B cell (primary cell): Measurements from ENCODE around the gene ECHDC3. TPM values are rescaled to one million over a fixed set of nuclear protein-coding genes. Genes with fewer than 3 reads are reported as not detected.
"Not testable (repeated sequence)": the region's sequence is repeated elsewhere in the genome, so short reads cannot be mapped to it uniquely, and the experiment has no call there.

ENCODE experiments used
- ATAC-seq: fragments of 200-7000 bp; cut with Tn5 transposase; one replicate; pipeline ENCODE4 v1.10.0; 2021; ENCODE audit warnings: low read depth, mild to moderate bottlenecking, moderate number of reproducible peaks, moderate library complexity
- CTCF ChIA-PET: fragments of 350-600 bp; sonication (Branson Sonifier 250); formaldehyde crosslinking; loops from one replicate; lab custom pipeline; 2021; ENCODE audit warnings: antibody characterized with exemption, inconsistent platforms; lab: Charles Lee
- POLR2A ChIA-PET: fragments of 350-600 bp; sonication (Branson Sonifier 250); formaldehyde crosslinking; loops from one replicate; lab custom pipeline; 2021; ENCODE audit warnings: antibody characterized with exemption; lab: Charles Lee
- DNase-seq: peaks from one replicate; pipeline ENCODE4 v3.0.0; 2013
- H2AFZ ChIP-seq: 2 replicates; pipeline ENCODE4 v1.6.1; 2012; ENCODE audit warnings: mild to moderate bottlenecking, low read depth, low read length; ENCODE audit not compliant: insufficient read depth, poor library complexity, severe bottlenecking
- H3K27ac ChIP-seq, 2 donors: 1 replicate in 1 of 2; 2 replicates in 1 of 2; pipeline ENCODE4 v1.5.1; 2012 to 2013; ENCODE audit warnings: low read length in 2 of 2, mild to moderate bottlenecking in 2 of 2, moderate library complexity in 1 of 2
- H3K27me3 ChIP-seq, 4 experiments: fragments of 200-600 bp in 1 of 4; sonication (generic) in 1 of 4; replicated peaks in 1 of 4; 1 replicate in 2 of 4; 2 replicates in 2 of 4; pipeline versions ENCODE4 v1.6.1 to v1.7.0; 2013 to 2016; ENCODE audit warnings: low read length in 3 of 4, mild to moderate bottlenecking in 2 of 4, mixed read lengths in 1 of 4, moderate library complexity in 1 of 4; ENCODE audit not compliant: insufficient read depth in 4 of 4, control insufficient read depth in 3 of 4; ENCODE audit errors: control extremely low read depth in 1 of 4
- H3K36me3 ChIP-seq, 2 experiments: replicated peaks in 1 of 2; 1 replicate in 1 of 2; 2 replicates in 1 of 2; pipeline versions ENCODE4 v1.6.1 to v1.7.1; 2013; ENCODE audit warnings: low read length in 1 of 2; ENCODE audit not compliant: insufficient read depth in 2 of 2, control insufficient read depth in 1 of 2; ENCODE audit errors: control extremely low read depth in 1 of 2, extremely low read depth in 1 of 2
- H3K4me1 ChIP-seq, 2 donors: fragments of 200-600 bp in 1 of 2; sonication (generic) in 1 of 2; 1 replicate in 1 of 2; 2 replicates in 1 of 2; pipeline versions ENCODE4 v1.5.1 to v1.6.1; 2013 to 2017; ENCODE audit warnings: low read length in 2 of 2; ENCODE audit not compliant: control insufficient read depth in 2 of 2, insufficient read depth in 2 of 2
- H3K4me2 ChIP-seq: replicated peaks from 2 replicates; pipeline ENCODE3; 2012; ENCODE audit warnings: mild to moderate bottlenecking, low read depth, low read length; ENCODE audit not compliant: poor library complexity, severe bottlenecking
- H3K4me3 ChIP-seq, 5 experiments: fragments of 200-600 bp in 1 of 5; sonication (generic) in 1 of 5; 1 replicate in 3 of 5; 2 replicates in 2 of 5; pipeline versions ENCODE4 v1.5.1 to v1.7.0; 2011 to 2016; ENCODE audit warnings: low read length in 4 of 5, mild to moderate bottlenecking in 4 of 5, low read depth in 2 of 5, control low read depth in 1 of 5, moderate library complexity in 1 of 5; ENCODE audit not compliant: insufficient read depth in 1 of 5; ENCODE audit errors: control extremely low read depth in 1 of 5, extremely low read depth in 1 of 5
- H3K79me2 ChIP-seq: fragments of 200-600 bp; sonication (generic); one replicate; pipeline ENCODE4 v1.6.0; 2016; ENCODE audit warnings: low read length; ENCODE audit not compliant: control insufficient read depth, insufficient read depth
- H3K9ac ChIP-seq: fragments of 200-600 bp; sonication (generic); 2 replicates; pipeline ENCODE4 v1.6.1; 2017; ENCODE audit warnings: mild to moderate bottlenecking, low read length, moderate library complexity
- H3K9me3 ChIP-seq, 3 donors: one replicate each; pipeline versions ENCODE4 v1.6.1 to v1.7.1; 2013; ENCODE audit warnings: low read length in 2 of 3; ENCODE audit not compliant: control insufficient read depth in 2 of 3, insufficient read depth in 1 of 3; ENCODE audit errors: control extremely low read depth in 1 of 3
- H4K20me1 ChIP-seq: 2 replicates; pipeline ENCODE4 v1.6.0; 2012; ENCODE audit warnings: mild to moderate bottlenecking, low read length; ENCODE audit not compliant: insufficient read depth, control insufficient read depth, poor library complexity, severe bottlenecking
- H3K27ac Mint-ChIP-seq: one replicate; pipeline ENCODE4 v1.8.0; 2021; ENCODE audit warnings: mixed read lengths
- H3K27me3 Mint-ChIP-seq: one replicate; pipeline ENCODE4 v1.8.0; 2021; ENCODE audit warnings: mixed read lengths
- H3K4me1 Mint-ChIP-seq: one replicate; pipeline ENCODE4 v1.8.0; 2021; ENCODE audit warnings: mixed read lengths
- H3K4me3 Mint-ChIP-seq: one replicate; pipeline ENCODE4 v1.8.0; 2021; ENCODE audit warnings: mixed read lengths
- H3K9me3 Mint-ChIP-seq: one replicate; pipeline ENCODE4 v1.8.0; 2022; ENCODE audit warnings: mixed read lengths; ENCODE audit not compliant: insufficient read depth
- EZH2 ChIP-seq: IDR thresholded peaks from 2 replicates; pipeline ENCODE4 v1.6.1; 2012; ENCODE audit warnings: borderline replicate concordance, low read depth, mild to moderate bottlenecking, moderate library complexity, low read length; ENCODE audit not compliant: insufficient read depth, poor library complexity, severe bottlenecking
- WGBS: methylation state at CpG from one replicate; pipeline ENCODE4 v1.1.5; 2013; ENCODE audit warnings: missing lambda C conversion rate; ENCODE audit not compliant: insufficient coverage; 5-methylcytosine and 5-hydroxymethylcytosine counted together
- intact Hi-C: fragments of 100-400 bp; cut with micrococcal nuclease; formaldehyde crosslinking; loops from one replicate; pipeline ENCODE4 v1.10.0; 2022
- polyA plus RNA-seq: library from polyadenylated mRNA; depleted of rRNA; stranded (reverse); fragments of >200 nt; gene quantifications from 2 replicates; pipeline ENCODE4 v1.2.3, GENCODE V29; 2012
- total RNA-seq, 2 donors: library from RNA; stranded (reverse); fragments of 120-200 nt in 1 of 2; gene quantifications; 1 replicate in 1 of 2; 2 replicates in 1 of 2; pipeline versions ENCODE4 v1.2.3 to v1.2.4, GENCODE V29; 2013 to 2022
- TF ChIP-seq, protein P1 (sequence below): fragments of 200-600 bp; IDR thresholded peaks from one replicate; pipeline ENCODE4 v1.8.0; 2022; ENCODE audit warnings: antibody characterized with exemption, mild to moderate bottlenecking

The ECHDC3 gene
- total and polyA plus RNA-seq, 2 donors (not counting 1 experiment from before 2014, with no cell fraction given) = 3.9 to 9.6 TPM

GRCh38 chr10:11730779-11731178, 11.4 kb upstream of the ECHDC3 start:
- Histone ChIP-seq H3K79me2 (no peaks in the 10 kb centered on the region), H3K4me2 (no peak overlapping the region), H3K9me3 (peaks cover 1 to 23% (median 6%) of the 10 kb centered on the region in 3 donors), H3K27me3 (no peaks in the 10 kb centered on the region), H3K4me1 (no peaks in the 10 kb centered on the region), H2AFZ (no peak overlapping the region), H4K20me1 (no peaks in the 10 kb centered on the region), H3K27ac (no peak overlapping the region), H3K4me3 (no peak overlapping the region), H3K36me3 (no peaks in the 10 kb centered on the region), H3K9ac (no peak overlapping the region)
- intact Hi-C loops = no loop called here
- Mint-ChIP-seq H3K27me3 (no peaks in the 10 kb centered on the region), H3K9me3 (peaks cover 5% of the 10 kb centered on the region), H3K27ac (no peak overlapping the region), H3K4me1 (no peaks in the 10 kb centered on the region), H3K4me3 (no peak overlapping the region)
- TF ChIP-seq, protein P1, sequence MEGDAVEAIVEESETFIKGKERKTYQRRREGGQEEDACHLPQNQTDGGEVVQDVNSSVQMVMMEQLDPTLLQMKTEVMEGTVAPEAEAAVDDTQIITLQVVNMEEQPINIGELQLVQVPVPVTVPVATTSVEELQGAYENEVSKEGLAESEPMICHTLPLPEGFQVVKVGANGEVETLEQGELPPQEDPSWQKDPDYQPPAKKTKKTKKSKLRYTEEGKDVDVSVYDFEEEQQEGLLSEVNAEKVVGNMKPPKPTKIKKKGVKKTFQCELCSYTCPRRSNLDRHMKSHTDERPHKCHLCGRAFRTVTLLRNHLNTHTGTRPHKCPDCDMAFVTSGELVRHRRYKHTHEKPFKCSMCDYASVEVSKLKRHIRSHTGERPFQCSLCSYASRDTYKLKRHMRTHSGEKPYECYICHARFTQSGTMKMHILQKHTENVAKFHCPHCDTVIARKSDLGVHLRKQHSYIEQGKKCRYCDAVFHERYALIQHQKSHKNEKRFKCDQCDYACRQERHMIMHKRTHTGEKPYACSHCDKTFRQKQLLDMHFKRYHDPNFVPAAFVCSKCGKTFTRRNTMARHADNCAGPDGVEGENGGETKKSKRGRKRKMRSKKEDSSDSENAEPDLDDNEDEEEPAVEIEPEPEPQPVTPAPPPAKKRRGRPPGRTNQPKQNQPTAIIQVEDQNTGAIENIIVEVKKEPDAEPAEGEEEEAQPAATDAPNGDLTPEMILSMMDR = no peak
- no peak for TF ChIP-seq EZH2
- ChIA-PET CTCF (interaction anchor here (0.5 to 11.0 kb wide), 5 partner anchors 27 to 222 kb away, joined by 3 to 183 read pairs (median 4); no protein-coding TSS in a partner anchor), POLR2A (interaction anchor here (0.5 kb wide), 1 partner anchor 8 kb away, joined by 3 read pairs; no protein-coding TSS in a partner anchor)
- no peak for DNase-seq
- no peak for ATAC-seq
- WGBS = 93% methylated on average over 5 of the region's 5 CpGs

GRCh38 chr10:11736767-11737166, 5.4 kb upstream of the ECHDC3 start:
- POLR2A ChIA-PET, H3K9me3 Mint-ChIP-seq, H3K27me3 Mint-ChIP-seq, ATAC-seq, CTCF ChIA-PET, H3K4me1 ChIP-seq, H3K79me2 ChIP-seq, H3K4me3 ChIP-seq, H3K9ac ChIP-seq, H3K9me3 ChIP-seq, DNase-seq, H3K36me3 ChIP-seq, H4K20me1 ChIP-seq, H2AFZ ChIP-seq, H3K27me3 ChIP-seq, intact Hi-C loops, H3K4me2 ChIP-seq, H3K27ac ChIP-seq: not testable (repeated sequence)
- no CpG with 5 or more reads among the region's 15 CpGs for WGBS
- H3K4me1 Mint-ChIP-seq = peaks cover 14% of the 10 kb centered on the region
- H3K4me3 Mint-ChIP-seq = peak overlapping the region; percentile 92
- peak overlapping the region; percentile 96 for H3K27ac Mint-ChIP-seq

- Mint-ChIP-seq H3K4me3 (peak overlapping the region; percentile 92), H3K27ac (peak overlapping the region; percentile 96), H3K4me1 (peaks cover 17% of the 10 kb centered on the region)
- H3K9ac ChIP-seq, DNase-seq, H3K4me2 ChIP-seq, H3K27ac ChIP-seq, H2AFZ ChIP-seq, H3K9me3 ChIP-seq, H3K36me3 ChIP-seq, H3K4me1 ChIP-seq, H4K20me1 ChIP-seq, H3K27me3 Mint-ChIP-seq, H3K4me3 ChIP-seq, H3K79me2 ChIP-seq, H3K9me3 Mint-ChIP-seq, H3K27me3 ChIP-seq, intact Hi-C loops: not testable (repeated sequence)
- ChIA-PET CTCF (interaction anchor here (3.3 kb wide), 1 partner anchor 21 kb away, joined by 10 read pairs; no protein-coding TSS in a partner anchor), POLR2A (interaction anchor here (1.0 kb wide), 1 partner anchor 147 kb away, joined by 4 read pairs; no protein-coding TSS in a partner anchor)
- peak; percentile 6 for ATAC-seq
- WGBS = 80% methylated on average over 16 of the region's 27 CpGs
These were observed 4.7 kb upstream of the ECHDC3 start for GRCh38 chr10:11737258-11738032.
